ENCODE results near the gene BICD2. TPM values are rescaled to one million over a fixed set of nuclear protein-coding genes. Genes with fewer than 3 reads are reported as not detected.
A peak's percentile ranks its signal among the peaks of the same experiment; 100 is the strongest.
"Not testable (repeated sequence)": the region's sequence is repeated elsewhere in the genome, so short reads cannot be mapped to it uniquely, and the experiment has no call there.

Gene BICD2
- total RNA-seq = 31.0 TPM

DNA sequence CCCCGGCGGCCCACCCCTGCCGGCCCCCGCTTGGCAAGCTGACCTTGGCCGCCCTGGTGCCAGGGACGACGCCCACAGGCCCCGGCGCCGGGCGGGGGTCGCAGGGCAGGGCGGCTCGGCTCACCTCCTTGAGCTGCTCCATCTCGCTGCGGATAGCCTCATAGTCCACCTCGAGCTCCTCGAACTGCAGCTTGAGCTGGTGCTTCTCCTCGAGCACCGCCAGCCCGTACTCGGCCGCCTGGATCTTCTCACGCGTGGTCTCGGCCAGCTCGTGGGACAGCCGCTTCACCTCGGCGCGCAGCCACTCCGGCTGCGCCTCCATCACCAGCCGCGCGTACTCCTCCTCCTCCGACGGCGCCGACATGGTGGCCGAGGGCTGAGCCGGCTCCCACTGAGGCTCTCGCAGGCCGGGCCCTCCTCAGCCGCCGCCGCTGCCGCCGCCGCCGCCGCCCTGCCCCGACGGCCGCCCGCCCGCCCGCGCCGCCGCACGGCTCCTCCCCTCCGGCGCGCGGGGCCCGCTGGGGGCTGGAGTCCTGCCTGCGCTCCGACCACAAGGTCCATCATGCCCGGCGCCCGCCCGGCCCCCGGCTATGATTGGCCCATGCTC lies at the start of gene BICD2:
Gene BICD2 (minus strand): TSS at position 453 of the 607 bp plus-strand sequence. CDS start 89 bp downstream, at position 364.
- DNase-seq (ENCODE audit: low spot score in 2 of 2) = peak in 1 of 2 donors; percentile 100
- no peak for FAIRE-seq

GRCh38 chr9:92809629-92810326 lies 45.1 kb upstream of the BICD2 start:
- not testable (repeated sequence) for FAIRE-seq; DNase-seq (ENCODE audit: low spot score in 2 of 2)

GRCh38 chr9:92808726-92809451 lies 44.3 kb upstream of the BICD2 start:
- no peak for FAIRE-seq
- DNase-seq (ENCODE audit: low spot score in 2 of 2) = peak; percentile 38 to 58

GRCh38 chr9:92807757-92808725 lies 43.4 kb upstream of the BICD2 start:
- DNase-seq (ENCODE audit: low spot score in 2 of 2) (no peak), FAIRE-seq (no peak)

GRCh38 chr9:92807031-92807756 lies 42.6 kb upstream of the BICD2 start:
- DNase-seq (ENCODE audit: low spot score in 2 of 2) (peak in 1 of 2 donors; percentile 25), FAIRE-seq (no peak)

DNA sequence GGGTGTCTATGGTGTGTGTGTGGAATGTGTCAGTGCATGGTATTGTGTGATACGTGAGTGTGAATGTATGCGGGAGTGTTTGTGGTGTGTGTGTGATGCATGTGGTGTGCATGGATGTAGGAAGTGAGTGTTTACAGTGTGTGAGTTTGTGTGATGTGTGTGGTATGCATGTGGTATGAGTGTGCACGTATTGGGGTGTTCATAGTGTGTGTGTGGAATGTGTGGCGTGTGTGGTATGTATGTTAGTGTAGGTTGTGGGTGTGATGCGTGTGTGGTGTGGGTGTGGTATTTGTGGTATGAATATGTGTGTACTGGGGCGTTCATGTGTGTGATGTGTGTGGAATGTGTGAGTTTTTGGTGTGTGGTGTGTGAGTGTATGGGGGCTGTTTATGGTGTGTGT lies 40.1 kb upstream of the BICD2 start:
- FAIRE-seq = no peak
- no peak for DNase-seq (ENCODE audit: low spot score in 2 of 2)

GRCh38 chr9:92798358-92798757 lies 33.7 kb upstream of the BICD2 start:
- FAIRE-seq (no peak), DNase-seq (ENCODE audit: low spot score in 2 of 2) (no peak)

DNA sequence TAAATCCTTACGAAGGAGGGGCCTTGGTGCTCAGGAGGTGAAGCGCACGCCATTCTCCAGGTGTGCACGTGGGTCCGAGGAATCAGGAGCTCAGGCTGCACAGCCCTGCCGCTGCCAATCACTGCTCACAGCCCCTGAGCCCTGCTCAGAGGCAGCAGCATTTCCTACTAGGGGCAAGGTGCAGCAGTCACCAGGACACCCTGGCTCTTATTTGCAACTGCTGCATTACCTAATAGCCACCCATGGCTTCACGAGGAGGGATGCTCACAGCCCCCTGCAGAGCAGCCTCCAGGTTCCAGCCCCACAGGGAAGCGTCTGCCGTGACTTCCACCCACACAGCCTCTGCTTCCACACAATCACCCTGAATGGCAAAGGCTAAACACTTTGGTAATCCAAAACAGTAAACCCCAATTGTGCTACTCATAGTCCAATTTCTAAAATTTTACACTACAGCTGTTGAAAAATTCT lies 31.7 kb upstream of the BICD2 start:
- FAIRE-seq; DNase-seq (ENCODE audit: low spot score in 2 of 2): not testable (repeated sequence)

GRCh38 chr9:92795598-92796336 lies 31.1 kb upstream of the BICD2 start:
- DNase-seq (ENCODE audit: low spot score in 2 of 2) (no peak), FAIRE-seq (no peak)

GRCh38 chr9:92795000-92795399 lies 30.4 kb upstream of the BICD2 start:
- no peak for DNase-seq (ENCODE audit: low spot score in 2 of 2)
- no peak for FAIRE-seq

GRCh38 chr9:92794426-92794825 lies 29.8 kb upstream of the BICD2 start:
- FAIRE-seq = no peak
- no peak for DNase-seq (ENCODE audit: low spot score in 2 of 2)

GRCh38 chr9:92790542-92791527 lies 26.2 kb upstream of the BICD2 start:
- peak; percentile 63 to 72 for DNase-seq (ENCODE audit: low spot score in 2 of 2)
- FAIRE-seq = peak; percentile 24

- no peak for FAIRE-seq
Observed at GRCh38 chr9:92786298-92786697, 21.7 kb upstream of the BICD2 start.

GRCh38 chr9:92781899-92782298 lies 17.3 kb upstream of the BICD2 start:
- DNase-seq (ENCODE audit: low spot score in 2 of 2) = no peak
- no peak for FAIRE-seq

More at GRCh38 chr9:92786298-92786697, 21.7 kb upstream of the BICD2 start:
- DNase-seq (ENCODE audit: low spot score in 2 of 2) = no peak

DNA sequence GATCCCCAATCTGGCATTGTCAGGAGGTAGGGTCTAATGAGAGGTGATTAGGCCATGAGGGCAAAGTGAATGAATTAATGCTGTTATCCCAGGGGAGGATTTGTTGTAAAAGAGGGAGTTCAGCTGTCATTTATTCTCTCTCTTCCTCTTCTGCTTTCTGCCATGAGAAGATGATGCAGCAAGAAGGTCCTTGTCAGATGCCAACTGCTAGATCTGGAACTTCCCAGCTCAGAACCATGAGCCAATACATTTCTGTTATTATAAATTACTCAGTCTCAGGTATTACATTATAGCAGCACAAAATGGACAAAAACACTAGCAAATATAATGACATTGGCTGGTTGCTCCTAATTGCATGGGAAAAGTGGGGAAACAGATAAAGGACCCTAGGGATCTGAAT lies 15.6 kb upstream of the BICD2 start:
- no peak for FAIRE-seq

DNA sequence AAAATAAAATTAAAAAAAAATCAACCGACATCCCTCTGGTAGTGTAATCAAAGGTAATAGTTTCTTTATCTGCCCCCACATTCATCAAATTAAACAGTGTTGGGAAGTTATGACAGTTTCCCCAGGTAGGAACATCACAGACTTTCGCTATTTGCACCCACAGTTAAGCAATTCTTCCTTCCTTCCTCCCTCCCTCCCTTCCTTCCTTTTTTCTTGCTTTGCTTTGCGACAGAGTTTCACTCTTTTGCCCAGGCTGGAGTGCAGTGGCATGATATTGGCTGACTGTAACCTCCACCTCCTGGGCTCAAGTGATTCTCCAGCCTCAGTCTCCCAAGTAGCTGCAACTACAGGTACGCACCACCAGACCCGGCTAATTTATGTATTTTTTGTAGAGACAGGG lies 10.8 kb upstream of the BICD2 start:
- FAIRE-seq = no peak
- DNase-seq (ENCODE audit: low spot score in 2 of 2) = no peak

More for the DNA sequence above, 15.6 kb upstream of the BICD2 start:
- DNase-seq (ENCODE audit: low spot score in 2 of 2) = no peak

DNA sequence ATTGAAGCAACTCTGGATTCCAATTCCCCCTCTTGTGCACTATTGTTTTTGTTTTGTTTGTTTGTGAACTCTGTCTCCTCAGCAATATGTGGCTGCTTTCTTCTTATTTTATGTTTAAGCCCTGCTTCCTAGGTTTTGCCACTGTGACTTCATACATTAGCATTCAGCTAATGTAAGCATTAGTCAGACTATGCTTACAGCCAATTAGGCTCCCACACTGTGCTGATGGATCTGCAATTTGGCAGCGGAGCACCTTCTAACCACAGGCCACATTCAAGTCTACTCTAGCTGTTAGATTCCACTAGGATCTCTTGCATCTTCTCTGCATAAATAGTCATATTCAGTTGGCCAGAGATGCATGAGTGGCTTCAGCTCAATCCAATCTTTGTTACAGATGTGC lies 9.6 kb upstream of the BICD2 start:
- DNase-seq (ENCODE audit: low spot score in 2 of 2) (peak in 1 of 2 donors; percentile 49), FAIRE-seq (no peak)

- FAIRE-seq = no peak
- no peak for DNase-seq (ENCODE audit: low spot score in 2 of 2)
Observed at GRCh38 chr9:92773810-92774209, 9.2 kb upstream of the BICD2 start.
